DLD1 (cell line): ENCODE results near the gene PCSK5.
"Not testable (repeated sequence)": the region's sequence is repeated elsewhere in the genome, so short reads cannot be mapped to it uniquely, and the experiment has no call there.

Experiments
- in situ Hi-C: cut with HindIII; loops from 2 replicates; pipeline ENCODE4 v1.10.0; 2017; ENCODE audit warnings: low sequenced_read_pairs

Gene PCSK5

DNA sequence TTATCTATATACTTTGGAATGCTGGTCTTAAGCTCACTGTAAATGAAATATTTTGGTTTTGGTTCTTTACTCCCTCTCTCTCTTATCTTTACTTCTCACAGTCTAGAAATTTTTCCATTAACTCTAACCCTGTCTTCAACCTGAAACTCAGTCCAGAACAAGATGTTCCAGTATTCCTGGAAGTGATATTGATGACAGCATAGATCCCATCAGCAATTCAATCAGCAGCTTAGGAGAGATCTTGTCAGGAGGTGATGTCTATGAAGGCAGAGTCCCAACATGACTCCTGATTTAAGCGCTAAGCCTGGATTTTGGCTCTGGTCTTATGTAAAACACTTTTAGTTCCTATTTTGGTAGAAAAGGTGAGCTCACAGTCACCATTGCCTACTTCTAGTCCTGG is 451.1 kb downstream of the PCSK5 start:
- in situ Hi-C loops, result no loop called here

DNA sequence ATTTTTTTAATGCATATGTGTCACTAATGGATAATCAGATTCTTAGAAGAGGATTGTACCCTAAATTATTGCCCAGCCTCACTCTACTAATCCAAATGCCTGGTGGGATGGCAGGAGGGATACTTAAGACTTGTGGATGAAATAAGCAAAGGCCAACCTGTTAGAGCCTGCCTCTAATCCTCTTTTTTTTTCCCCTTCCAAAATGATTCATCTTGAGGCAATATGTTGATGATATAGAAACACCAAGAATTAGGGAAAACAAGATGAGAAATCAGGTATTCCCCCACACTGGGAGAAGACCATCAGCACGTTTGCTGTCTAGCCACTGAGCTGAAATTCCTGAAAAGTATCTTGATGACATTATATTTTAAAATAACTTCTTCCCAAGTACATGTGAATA is 451.7 kb downstream of the PCSK5 start:
- in situ Hi-C loops, result no loop called here

DNA sequence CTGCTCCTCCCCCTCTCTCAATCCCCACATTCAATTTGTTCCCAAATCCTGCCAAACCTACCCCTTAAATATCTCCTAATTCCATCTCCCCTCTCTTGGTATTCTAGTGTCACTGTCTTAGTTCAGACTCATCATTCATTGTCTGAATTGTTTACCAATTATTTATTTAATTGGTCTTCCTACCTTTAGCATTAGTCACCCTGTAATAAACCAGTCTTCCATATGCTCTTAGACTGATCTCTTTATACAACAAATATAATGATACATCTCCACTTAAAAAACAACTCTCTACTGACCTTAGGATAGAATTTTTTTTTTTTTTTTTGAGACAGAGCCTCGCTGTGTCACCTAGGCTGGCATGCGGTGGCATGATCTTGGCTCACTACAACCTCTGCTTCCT is 452.4 kb downstream of the PCSK5 start:
- in situ Hi-C loops, result no loop called here

DNA sequence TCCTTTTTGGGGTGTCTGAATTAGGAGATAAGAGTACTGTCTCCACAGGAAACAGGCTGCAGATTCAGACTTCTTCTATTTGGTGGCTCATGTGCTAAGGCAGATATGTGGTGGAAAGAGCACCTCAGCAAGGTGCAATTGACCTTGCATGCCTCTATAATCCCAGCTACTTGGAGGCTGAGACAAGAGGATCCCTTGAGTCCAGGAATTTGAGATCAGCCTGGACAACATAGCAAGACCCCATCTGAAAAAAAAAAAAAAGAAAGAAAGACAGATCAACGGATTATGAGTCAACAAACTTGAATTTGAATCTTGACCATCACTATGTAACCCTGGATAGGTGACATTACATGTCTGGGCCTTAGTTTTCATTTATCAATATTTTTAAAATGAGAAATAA is 459.4 kb downstream of the PCSK5 start:
- in situ Hi-C loops, result no loop called here

DNA sequence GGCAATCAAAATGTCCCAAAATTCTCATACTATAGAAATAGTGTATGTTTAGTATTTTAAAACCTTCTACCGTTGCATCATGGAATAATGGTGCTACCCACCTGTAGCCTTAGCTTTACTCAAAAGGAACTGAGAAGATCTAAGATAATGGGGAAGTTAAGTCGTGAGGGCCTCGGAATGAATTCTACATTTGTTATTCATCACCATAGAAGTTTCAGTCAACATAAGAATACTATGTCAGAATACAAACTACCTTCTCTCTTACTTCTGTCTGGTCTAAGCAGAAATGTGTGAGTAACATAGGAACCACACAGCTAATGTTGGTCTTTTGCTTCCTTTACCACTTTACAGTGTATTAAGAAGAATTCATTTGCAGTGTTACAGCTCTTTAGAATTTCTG is 460.5 kb downstream of the PCSK5 start:
- in situ Hi-C loops, result no loop called here

DNA sequence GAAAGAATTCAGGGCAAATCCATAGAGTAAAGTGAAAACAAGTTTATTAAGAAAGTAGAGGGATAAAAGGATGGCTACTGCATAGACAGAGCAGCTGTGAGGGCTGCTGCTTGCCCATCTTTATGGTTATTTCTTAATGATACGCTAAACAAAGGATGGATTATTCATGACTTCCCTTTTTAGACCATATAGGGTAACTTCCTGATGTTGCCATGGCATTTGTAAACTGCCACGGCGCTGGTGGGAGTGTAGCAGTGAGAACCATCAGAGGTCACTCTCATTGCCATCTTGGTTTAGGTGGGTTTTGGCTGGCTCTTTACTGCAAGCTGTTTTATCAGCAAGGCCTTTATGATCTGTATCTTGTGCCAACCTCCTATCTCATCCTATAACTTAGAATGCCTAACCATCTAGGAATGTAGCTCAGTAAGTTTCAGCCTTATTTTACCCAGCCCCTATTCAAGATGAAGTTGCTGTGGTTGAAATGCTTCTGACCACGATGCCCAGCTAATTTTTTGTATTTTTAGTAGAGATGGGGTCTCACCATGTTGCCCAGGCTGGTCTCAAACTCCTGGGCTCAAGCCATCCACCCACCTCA is 461.6 kb downstream of the PCSK5 start:
- in situ Hi-C loops, result no loop called here

DNA sequence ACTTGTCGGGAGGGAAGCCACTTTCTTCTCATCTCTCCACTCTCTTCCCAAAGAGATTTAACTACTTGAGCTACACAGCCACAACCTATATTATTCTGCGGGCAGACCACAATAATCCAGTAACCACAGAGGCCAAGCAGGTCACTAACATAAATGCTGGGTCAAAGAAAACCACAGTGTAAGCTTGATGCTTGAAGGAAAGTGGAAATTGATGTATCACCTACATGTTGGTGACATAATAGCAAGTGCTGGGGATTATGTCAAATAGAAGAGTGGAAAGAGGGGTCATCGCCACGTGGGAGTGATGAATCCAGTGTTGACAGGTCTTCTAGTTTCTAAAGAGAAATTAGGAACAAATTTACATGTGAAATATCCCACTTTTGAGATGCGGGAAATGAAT is 462.8 kb downstream of the PCSK5 start:
- in situ Hi-C loops, result no loop called here

DNA sequence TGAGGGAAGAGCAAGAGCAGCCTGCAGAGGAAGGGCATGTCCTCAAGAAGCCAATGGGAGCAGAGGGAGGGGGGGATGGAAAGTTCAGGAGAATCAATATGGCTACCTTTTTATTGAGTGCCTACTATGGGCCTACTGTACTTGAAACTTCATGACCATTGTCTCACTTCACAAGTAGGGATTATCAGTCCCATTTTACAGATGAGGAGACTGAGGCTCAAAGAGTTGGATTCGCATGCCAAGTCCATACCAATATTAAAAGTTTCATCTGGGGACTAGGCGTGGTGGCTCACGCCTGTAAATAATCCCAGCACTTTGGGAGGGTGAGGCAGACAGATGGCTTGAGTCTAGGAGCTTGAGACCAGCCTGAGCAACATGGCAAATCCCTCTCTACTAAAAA is 463.7 kb downstream of the PCSK5 start:
- in situ Hi-C loops, result no loop called here

DNA sequence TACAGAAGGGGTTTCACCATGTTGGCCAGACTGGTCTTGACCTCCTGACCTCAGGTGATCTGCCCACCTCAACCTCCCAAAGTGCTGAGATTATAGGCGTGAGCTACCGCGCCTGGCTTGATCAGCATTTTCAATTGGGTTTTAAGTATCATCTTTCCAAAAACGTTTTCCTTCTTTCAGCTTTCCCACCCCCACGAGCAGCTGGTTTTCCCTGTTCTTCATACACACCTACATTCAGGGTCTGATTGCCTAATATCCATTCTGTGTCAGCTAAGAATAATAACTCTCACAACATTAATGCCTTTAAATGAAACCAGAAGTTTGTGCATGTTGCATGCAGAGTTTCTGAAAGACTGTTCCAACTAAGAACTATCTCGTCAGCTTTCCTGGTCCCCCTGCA is 465.4 kb downstream of the PCSK5 start:
- in situ Hi-C loops, result no loop called here

DNA sequence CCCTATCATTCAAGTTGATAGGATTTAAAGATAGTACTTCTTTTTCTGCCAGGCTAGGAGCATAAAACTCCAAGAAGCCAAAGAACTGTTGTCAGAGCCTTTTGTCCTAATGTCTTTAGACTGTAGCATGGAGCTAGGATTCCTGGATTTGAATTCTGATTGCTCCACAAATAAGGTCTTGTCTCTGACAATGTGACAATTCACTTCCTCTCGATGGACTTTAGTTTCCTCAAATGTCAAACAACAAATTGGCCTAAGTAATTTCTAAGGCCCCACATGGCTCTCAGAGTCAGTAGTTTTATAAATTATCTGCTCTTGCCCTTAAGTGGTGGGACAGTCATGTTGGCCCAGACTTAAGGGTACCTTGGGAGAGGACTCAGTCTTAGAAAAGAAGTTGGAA is 467.1 kb downstream of the PCSK5 start:
- in situ Hi-C loops, result no loop called here

DNA sequence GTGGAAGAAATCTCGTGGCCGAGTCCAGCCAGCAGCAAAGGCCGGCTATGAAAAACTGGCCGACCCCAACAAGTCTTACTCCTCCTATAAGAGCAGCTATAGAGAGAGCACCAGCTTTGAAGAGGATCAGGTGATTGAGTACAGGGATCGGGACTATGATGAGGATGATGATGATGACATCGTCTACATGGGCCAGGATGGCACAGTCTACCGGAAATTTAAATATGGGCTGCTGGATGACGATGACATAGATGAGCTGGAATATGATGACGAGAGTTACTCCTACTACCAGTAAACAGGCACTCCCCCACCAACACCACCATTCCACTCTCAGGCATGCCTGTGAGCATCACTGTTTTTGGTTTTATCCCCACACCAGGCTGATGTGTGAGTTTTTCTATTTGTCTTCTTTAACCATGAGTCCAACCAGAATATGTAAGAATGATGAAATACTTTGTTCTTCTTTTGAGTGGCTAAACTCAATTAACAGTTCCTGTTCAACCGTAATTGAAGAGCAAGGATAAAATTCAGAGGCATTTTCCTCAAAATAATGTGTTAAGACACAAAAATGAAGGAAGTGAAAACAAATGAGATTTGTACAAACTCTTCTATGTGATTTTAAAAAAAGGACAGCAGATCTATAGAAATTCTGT is 468.3 kb downstream of the PCSK5 start:
- in situ Hi-C loops, result no loop called here

DNA sequence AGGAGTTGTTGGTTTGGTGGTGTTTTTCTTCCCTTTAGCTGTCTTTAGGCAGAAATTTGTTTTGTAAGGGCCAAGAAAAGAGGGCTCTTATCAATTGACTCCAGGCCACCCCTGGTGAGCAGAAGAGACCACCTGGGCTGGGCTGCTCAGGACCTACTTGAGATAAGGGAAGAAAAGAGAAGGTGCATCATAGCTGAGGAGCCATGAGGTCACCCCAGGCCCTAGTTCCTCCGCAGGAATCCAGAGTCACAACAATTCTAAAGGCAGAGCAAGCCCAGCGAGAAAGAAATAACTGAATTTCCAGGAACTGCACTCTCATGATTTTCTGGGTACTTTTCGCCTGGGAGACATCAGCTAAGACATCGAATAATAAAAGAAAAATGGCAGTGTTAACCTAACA is 468.9 kb downstream of the PCSK5 start:
- in situ Hi-C loops, result no loop called here

DNA sequence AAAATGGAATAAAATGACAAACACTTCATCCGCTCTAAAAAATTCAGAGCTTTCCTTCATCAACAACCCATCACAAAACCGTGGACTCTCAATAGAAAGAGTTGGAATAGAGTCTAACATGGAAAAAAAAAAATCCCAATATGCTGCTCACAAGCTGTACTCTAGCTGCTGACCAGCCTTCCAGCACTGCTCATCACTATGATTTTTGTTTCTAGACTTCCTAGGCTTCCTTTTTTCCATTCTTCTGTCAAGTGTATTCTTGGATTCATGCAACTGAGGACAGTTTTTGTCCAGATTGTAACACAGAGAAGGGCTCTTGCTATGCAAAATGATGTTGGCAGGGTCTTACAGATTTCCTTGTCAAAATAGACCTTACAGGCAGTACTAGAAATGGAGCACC is 469.3 kb downstream of the PCSK5 start:
- in situ Hi-C loops, result no loop called here

DNA sequence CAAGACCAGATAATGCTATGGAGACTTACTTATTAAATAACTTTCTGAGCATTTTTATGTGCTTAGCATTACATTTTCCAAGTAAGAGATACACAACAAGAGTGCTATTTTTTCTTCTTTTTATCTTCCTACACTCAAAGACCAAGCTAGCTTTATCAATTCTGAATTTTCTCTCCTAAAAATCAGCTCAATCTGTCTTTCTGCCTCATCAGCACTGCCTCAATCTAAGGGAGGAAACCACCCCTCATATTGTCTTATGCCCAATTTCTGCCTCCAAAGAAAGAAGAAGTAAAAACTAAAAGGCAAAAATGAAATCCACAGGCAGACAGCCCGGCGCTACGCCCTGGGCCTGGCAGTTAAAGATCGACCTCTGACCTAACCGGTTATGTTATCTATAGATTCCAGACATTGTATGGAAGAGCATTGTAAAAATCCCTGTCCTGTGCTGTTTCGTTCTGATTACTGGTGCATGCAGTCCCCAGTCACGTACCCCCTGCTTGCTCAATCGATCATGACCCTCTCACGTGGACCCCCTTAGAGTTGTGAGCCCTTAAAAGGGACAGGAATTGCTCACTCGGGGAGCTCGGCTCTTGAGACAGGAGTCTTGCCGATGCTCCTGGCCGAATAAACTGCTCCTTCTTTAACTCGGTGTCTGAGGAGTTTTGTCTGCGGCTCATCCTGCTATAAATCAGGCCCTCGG is 472.0 kb downstream of the PCSK5 start:
- in situ Hi-C loops, result not testable (repeated sequence)

DNA sequence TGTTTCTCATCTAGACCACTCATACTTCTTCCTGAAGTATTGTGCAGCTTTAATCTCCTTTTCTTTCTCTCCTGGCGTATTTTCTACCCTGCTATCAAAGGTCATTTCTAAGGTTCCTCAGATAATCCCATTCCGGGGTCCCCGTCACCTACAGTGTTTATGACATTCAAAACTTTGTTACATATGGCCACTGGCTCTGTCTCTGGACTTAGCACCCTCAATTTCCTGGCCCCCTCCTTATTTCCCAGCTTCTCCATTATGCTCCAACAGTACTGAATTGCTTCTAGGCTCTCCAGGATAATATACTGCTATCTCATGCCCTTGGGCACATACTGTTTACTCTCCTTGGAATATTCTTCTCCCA is 472.5 kb downstream of the PCSK5 start:
- in situ Hi-C loops, result no loop called here

DNA sequence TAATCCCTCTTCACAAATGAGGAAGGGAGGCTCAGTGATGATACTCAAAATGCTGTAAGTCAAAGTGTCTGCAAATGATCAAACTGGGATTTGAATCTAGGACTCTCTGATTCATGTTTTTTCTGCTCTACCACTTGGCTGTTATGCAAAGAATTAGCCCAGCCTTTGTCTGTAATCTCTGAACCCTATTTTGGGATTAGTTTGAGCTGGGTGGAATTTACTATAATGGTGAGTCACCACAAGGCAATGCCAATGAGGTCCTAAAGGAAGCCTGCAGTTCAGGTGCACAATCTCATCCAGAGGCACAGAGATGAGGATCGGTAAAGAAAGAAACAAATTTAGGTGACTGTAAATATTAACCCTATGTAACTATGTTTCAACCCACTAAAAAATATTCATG is 474.6 kb downstream of the PCSK5 start:
- in situ Hi-C loops, result no loop called here

DNA sequence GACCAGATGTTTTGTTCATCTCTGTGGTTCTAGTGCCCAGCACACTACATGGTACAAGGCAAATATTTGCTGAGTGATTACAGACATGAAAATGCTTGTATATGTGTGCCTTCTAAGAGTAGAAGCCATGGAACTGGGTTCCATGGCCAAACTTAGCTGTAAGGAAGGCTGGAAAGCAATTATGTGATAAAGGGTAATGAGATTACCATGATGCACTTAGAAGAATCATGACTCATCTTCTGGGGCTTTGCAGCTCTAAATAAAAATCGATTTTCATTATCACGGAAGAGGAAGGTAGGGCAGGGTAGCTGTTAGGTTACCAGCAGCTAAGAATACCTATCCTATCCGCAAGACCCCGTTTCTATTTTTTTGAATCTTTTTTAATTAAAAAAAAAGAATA is 475.8 kb downstream of the PCSK5 start:
- in situ Hi-C loops, result no loop called here

DNA sequence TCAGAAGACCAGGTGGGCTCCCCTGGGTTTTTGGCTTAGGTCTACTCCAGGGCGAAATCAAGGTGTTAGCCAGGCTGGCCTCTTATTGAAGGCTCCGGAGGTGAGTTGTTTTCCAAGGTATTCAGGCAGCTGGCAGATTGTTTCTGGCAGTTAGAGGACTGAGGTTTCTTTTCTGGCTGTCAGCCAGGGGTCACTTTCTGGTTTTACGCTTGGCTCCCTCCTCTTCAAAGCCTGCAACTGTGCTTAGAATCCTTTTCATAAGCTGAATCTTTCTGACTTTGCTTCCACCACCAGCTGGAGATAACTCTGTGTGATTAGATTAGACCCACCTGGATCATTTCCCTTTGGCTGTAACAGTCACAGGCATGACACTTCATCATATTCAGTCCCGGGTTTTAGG is 479.1 kb downstream of the PCSK5 start:
- in situ Hi-C loops, result no loop called here

DNA sequence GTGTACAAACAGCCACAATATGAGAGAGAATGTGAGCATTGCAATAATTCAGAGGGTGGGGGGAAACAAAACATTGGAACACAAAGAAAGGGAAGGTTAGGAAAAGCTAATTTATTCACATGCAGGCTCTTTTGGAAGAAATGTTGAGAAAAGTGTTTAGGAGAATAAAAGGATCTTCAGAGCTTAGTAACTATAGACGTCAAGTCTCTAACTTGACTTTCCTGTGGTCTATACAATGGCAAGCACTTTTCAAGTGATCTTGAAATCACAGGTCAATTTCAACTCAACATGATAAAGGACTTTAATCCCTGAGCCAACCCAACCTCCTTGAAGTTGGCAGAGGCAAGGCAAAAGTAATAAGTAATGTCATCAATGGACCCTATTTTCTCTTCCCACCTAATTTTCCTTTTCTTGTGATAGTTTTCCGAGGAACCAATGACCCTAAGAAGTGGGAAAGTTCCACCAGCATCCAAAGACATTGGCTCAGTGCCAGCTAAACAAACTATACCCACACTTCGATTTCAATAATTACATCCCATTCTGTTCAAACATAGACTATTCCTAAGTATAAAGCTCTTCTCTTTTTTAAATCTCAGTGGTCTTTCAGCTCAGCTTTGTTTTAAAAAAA is 480.0 kb downstream of the PCSK5 start:
- in situ Hi-C loops, result no loop called here

DNA sequence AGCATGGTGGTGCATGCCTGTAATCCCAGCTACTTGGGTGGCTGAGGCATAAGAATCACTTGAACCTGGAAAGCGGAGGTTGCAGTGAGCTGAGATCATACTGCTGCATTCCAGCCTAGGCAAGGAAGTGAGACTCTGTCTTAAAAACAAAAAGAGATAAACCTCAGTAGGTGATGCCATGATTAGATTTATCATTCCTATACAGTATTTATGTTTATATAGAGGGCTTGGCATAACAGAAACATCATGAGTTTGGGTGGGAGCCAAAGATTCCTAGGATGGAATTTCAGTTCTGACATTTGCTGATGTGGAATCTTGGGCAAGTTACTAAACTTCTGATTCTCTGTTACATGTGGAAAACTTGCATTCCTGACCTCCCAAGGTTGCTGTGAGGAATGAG is 481.4 kb downstream of the PCSK5 start:
- in situ Hi-C loops, result no loop called here

DNA sequence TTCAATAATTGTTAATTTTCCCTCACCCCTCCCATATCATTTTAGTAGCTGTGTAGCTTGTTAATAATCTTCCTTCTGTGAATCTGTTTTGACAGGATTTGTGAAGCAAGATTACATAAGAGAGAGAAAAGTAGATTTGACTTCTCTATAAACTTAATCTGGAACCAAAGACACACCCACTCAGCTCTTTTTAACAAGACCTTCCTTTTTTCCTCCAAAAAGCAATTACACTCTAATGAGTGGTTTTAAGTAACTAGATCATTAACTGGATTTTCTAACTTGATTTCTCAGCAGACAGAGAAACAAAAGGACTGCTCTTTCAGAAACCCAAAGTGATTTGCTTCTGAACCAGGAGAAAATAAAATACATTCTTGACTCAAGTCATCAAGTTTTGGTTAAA is 481.9 kb downstream of the PCSK5 start:
- in situ Hi-C loops, result no loop called here

DNA sequence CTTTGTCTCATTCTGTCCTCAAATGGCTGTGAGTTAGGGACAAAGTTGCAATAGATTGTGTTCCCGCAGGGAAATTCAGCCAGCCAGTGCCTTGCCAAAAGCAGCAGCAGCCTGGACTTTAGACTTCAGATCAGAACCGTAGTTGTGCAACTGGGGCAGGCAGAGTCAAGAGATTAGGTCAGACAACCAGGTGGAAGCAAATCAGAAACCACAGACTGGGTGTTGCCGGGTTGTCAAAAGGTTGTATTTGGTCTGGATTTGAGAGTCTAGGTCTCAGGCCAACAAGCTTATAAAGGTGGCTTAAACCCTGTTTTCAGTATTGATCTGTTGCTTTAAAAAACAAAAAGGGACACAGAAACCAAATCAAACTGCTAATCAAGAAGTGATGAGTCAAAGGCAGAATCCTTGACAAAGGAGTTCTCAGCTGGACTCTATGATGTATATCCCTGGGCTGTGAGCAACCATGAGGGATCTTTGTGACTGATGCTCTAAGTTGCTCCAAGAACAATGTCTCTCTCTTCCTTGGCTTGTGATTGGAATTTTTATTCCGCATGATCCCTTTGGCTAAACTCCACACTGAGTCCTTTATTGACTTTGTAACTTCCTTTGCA is 482.8 kb downstream of the PCSK5 start:
- in situ Hi-C loops, result no loop called here
